HCT116 (cell line): Measurements from ENCODE around the gene RTF1. TPM values are rescaled to one million over a fixed set of nuclear protein-coding genes. Genes with fewer than 3 reads are reported as not detected.
A peak's percentile ranks its signal among the peaks of the same experiment; 100 is the strongest.

Experiments used
- ATAC-seq: fragments of 200-7000 bp; cut with Tn5 transposase; 2 replicates; pipeline ENCODE4 v1.9.1; 2020; ENCODE audit warnings: mild to moderate bottlenecking, moderate library complexity
- BruUV-seq: library from RNA; stranded (reverse); fragments of 400-500 nt; replicated peaks from 2 replicates; lab custom pipeline; 2021; lab: Mats Ljungman, UMichigan
- CTCF ChIA-PET: fragments of 300-600 bp; sonication (Branson Sonifier 250); formaldehyde crosslinking; loops from one replicate; lab custom pipeline; 2021; ENCODE audit warnings: antibody characterized with exemption; lab: Charles Lee
- POLR2A ChIA-PET: fragments of 300-600, 350-600 bp; sonication (Branson Sonifier 250); formaldehyde crosslinking; loops from one replicate; lab custom pipeline; 2021; ENCODE audit warnings: antibody characterized with exemption; lab: Charles Lee
- RAD21 ChIA-PET, 2 experiments: fragments of 300-600 bp; sonication (Branson Sonifier 250); formaldehyde crosslinking; loops; one replicate each; lab custom pipeline; 2023; ENCODE audit warnings: low total read pairs in 2 of 2; ENCODE audit not compliant: uncharacterized antibody in 2 of 2, unreplicated experiment in 2 of 2, low non-redundant PET in 1 of 2; lab: Charles Lee
- DNase-seq: peaks from one replicate; pipeline ENCODE4 v3.0.0-alpha.2; 2010; ENCODE audit warnings: low read depth, low spot score
- H2AFZ ChIP-seq: fragments of 200-600 bp; shearing (Covaris generic), sonication (generic); 2 replicates; pipeline ENCODE4 v1.6.1; 2017; ENCODE audit warnings: low read depth, mixed run types, mixed read lengths, antibody characterized with exemption, low read length; ENCODE audit not compliant: poor library complexity, severe bottlenecking
- H3K27ac ChIP-seq: 2 replicates; pipeline ENCODE4 v1.5.1; 2012; ENCODE audit warnings: low read depth, low read length
- H3K27me3 ChIP-seq: fragments of 200-600 bp; sonication (generic); 2 replicates; pipeline ENCODE4 v1.6.1; 2016; ENCODE audit warnings: mixed run types, low read length, mixed read lengths; ENCODE audit not compliant: insufficient read depth
- H3K36me3 ChIP-seq, 2 experiments: fragments of 200-500 bp in 1 of 2; fragments of 200-600 bp in 1 of 2; sonication (Bioruptor generic) in 1 of 2; sonication (generic) in 1 of 2; 2 replicates each; pipeline versions ENCODE4 v1.5.1 to v1.6.1; 2014 to 2016; ENCODE audit warnings: low read length in 2 of 2, inconsistent platforms in 1 of 2, mixed read lengths in 1 of 2, mixed run types in 1 of 2; ENCODE audit not compliant: insufficient read depth in 2 of 2, control insufficient read depth in 1 of 2
- H3K4me1 ChIP-seq, 2 experiments: fragments of 200-600 bp in 1 of 2; sonication (generic) in 1 of 2; 2 replicates each; pipeline versions ENCODE4 v1.5.1 to v1.6.1; 2012 to 2017; ENCODE audit warnings: low read length in 2 of 2, inconsistent platforms in 1 of 2, mild to moderate bottlenecking in 1 of 2, mixed read lengths in 1 of 2, mixed run types in 1 of 2, moderate library complexity in 1 of 2; ENCODE audit not compliant: insufficient read depth in 2 of 2, control insufficient read depth in 1 of 2
- H3K4me2 ChIP-seq: fragments of 200-600 bp; sonication (generic); 2 replicates; pipeline ENCODE4 v1.6.1; 2017; ENCODE audit warnings: mixed run types, low read length, mixed read lengths
- H3K4me3 ChIP-seq, 2 experiments: fragments of 200-600 bp in 1 of 2; sonication (generic) in 1 of 2; replicated peaks in 1 of 2; 2 replicates each; pipeline ENCODE4 v1.5.1; 2011 to 2016; ENCODE audit warnings: low read length in 2 of 2, control low read depth in 1 of 2, low read depth in 1 of 2, mild to moderate bottlenecking in 1 of 2, mixed read lengths in 1 of 2, mixed run types in 1 of 2
- H3K79me2 ChIP-seq: fragments of 200-600 bp; sonication (generic); 2 replicates; pipeline ENCODE4 v1.6.1; 2017; ENCODE audit warnings: mild to moderate bottlenecking, mixed run types, low read length, moderate library complexity, mixed read lengths; ENCODE audit not compliant: insufficient read depth
- H3K9ac ChIP-seq: fragments of 200-600 bp; sonication (generic); 2 replicates; pipeline ENCODE4 v1.6.1; 2016; ENCODE audit warnings: low read length, mixed read lengths
- H3K9me2 ChIP-seq: fragments of 200-600 bp; sonication (generic), shearing (Covaris generic); 2 replicates; pipeline ENCODE4 v1.6.1; 2017; ENCODE audit warnings: mixed run types, mild to moderate bottlenecking, moderate library complexity; ENCODE audit not compliant: insufficient read depth
- H3K9me3 ChIP-seq, 2 experiments: fragments of 200-500 bp in 1 of 2; fragments of 200-600 bp in 1 of 2; sonication (Bioruptor generic) in 1 of 2; sonication (generic) in 1 of 2; 2 replicates each; pipeline ENCODE4 v1.6.1; 2014 to 2017; ENCODE audit warnings: low read length in 2 of 2, mixed read lengths in 2 of 2, inconsistent platforms in 1 of 2, low read depth in 1 of 2, mild to moderate bottlenecking in 1 of 2, mixed run types in 1 of 2, moderate library complexity in 1 of 2; ENCODE audit not compliant: control insufficient read depth in 1 of 2, insufficient read depth in 1 of 2
- H4K20me1 ChIP-seq: fragments of 200-600 bp; sonication (generic), shearing (Covaris generic); 2 replicates; pipeline ENCODE4 v1.6.1; 2017; ENCODE audit warnings: mixed run types, mild to moderate bottlenecking, moderate library complexity; ENCODE audit not compliant: insufficient read depth
- CEBPB ChIP-seq: IDR thresholded peaks from 2 replicates; pipeline ENCODE4 v1.6.1; 2012; ENCODE audit warnings: low read depth
- EGR1 ChIP-seq: IDR thresholded peaks from 2 replicates; pipeline ENCODE4 v1.6.1; 2012; ENCODE audit warnings: low read depth
- ELF1 ChIP-seq: IDR thresholded peaks from 2 replicates; pipeline ENCODE4 v1.6.1; 2012; ENCODE audit warnings: low read depth, borderline replicate concordance
- EZH2 ChIP-seq: fragments of 200-600 bp; sonication (generic); IDR thresholded peaks from 2 replicates; pipeline ENCODE4 v1.6.1; 2017; ENCODE audit warnings: antibody characterized with exemption, mixed run types
- EZH2phosphoT487 ChIP-seq: fragments of 200-600 bp; IDR thresholded peaks from 2 replicates; pipeline ENCODE4 v1.6.1; 2018; ENCODE audit warnings: antibody characterized with exemption, borderline replicate concordance
- JUND ChIP-seq: IDR thresholded peaks from 2 replicates; pipeline ENCODE4 v1.6.1; 2012
- POLR2A ChIP-seq: IDR thresholded peaks from 2 replicates; pipeline ENCODE4 v1.7.0; 2011; ENCODE audit warnings: borderline replicate concordance; ENCODE audit not compliant: insufficient read depth, insufficient read length; ENCODE audit errors: extremely low read depth
- POLR2AphosphoS5 ChIP-seq: IDR thresholded peaks from 2 replicates; pipeline ENCODE4 v1.6.1; 2011; ENCODE audit warnings: mild to moderate bottlenecking, low read depth, low read length, moderate library complexity
- RAD21 ChIP-seq: IDR thresholded peaks from 2 replicates; pipeline ENCODE4 v1.6.1; 2012; ENCODE audit warnings: low read depth, mild to moderate bottlenecking
- SIN3A ChIP-seq: IDR thresholded peaks from 2 replicates; pipeline ENCODE4 v1.6.1; 2012; ENCODE audit warnings: low read depth
- SP1 ChIP-seq: IDR thresholded peaks from 2 replicates; pipeline ENCODE4 v1.6.1; 2012; ENCODE audit warnings: low read depth
- TCF7L2 ChIP-seq: IDR thresholded peaks from 2 replicates; pipeline ENCODE4 v1.7.0; 2011; ENCODE audit warnings: borderline replicate concordance, inconsistent platforms; ENCODE audit not compliant: insufficient read depth, insufficient read length; ENCODE audit errors: extremely low read depth
- YY1 ChIP-seq: IDR thresholded peaks from 2 replicates; pipeline ENCODE4 v1.6.1; 2011; ENCODE audit warnings: low read length, low read depth, moderate library complexity, mild to moderate bottlenecking; ENCODE audit not compliant: insufficient replicate concordance; ENCODE audit errors: extremely low read depth
- ZFX ChIP-seq: fragments of 450-650 bp; IDR thresholded peaks from 2 replicates; pipeline ENCODE4 v1.6.1; 2017
- ZNF274 ChIP-seq: fragments of 200-500 bp; sonication (Bioruptor generic); IDR thresholded peaks from 2 replicates; pipeline ENCODE4 v1.6.1; 2014; ENCODE audit warnings: mild to moderate bottlenecking, low read depth, low read length, inconsistent platforms
- intact Hi-C: fragments of 100-400 bp; cut with micrococcal nuclease; formaldehyde crosslinking; loops from 2 replicates; pipeline ENCODE4 v1.10.0; 2022
- total RNA-seq: library from RNA; stranded (reverse); gene quantifications from one replicate; pipeline ENCODE4 v1.2.1, GENCODE V29; 2021; ENCODE audit not compliant: unreplicated experiment
- TF ChIP-seq, protein P1 (sequence below): IDR thresholded peaks from 2 replicates; pipeline ENCODE4 v1.6.1; 2012
- TF ChIP-seq, protein P2 (sequence below): IDR thresholded peaks from 2 replicates; pipeline ENCODE4 v1.6.1; 2012

The RTF1 gene
- total RNA-seq, 1 experiment from 2014 or later: 27.5 TPM

DNA sequence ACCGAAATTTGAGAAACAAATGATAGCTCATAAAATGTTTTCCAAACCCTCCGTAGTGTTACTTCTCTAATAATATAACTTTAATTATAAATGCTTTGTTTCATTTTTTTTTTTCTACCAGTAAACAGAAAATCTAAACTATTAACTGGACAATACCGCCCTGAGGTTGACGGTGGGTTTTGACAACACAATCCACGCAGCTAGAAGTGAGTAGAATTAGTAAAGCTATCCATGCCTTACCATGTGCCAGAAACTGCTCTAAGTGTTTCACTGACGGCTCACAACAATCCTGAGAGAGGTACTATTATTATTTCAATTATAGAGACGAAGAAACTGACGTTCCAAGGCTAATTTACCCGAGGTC is 15.0 kb upstream of the RTF1 start:
- Histone ChIP-seq H3K4me1 (peaks cover 7 to 17% of the 10 kb centered on the region in 2 experiments; a peak in 3 of 4 replicates), H3K79me2 (peaks cover 8% of the 10 kb centered on the region; the same call in 1 of the 2 replicates), H2AFZ (peak overlapping the region; percentile 31), H3K4me2 (peak overlapping the region; percentile 89), H3K27ac (peak overlapping the region; percentile 60), H3K9ac (peak overlapping the region; percentile 88), H3K27me3 (no peaks in the 10 kb centered on the region), H3K36me3 (no peaks in the 10 kb centered on the region), H3K9me2 (no peaks in the 10 kb centered on the region), H3K9me3 (no peaks in the 10 kb centered on the region), H4K20me1 (no peaks in the 10 kb centered on the region), H3K4me3 (peak overlapping the region; percentile 89 to 93)
- BruUV-seq: TSS peak; percentile 96
- ChIA-PET RAD21 (no interaction called here), CTCF (no interaction called here), POLR2A (interaction anchor here (1.5 kb wide), 1 partner anchor 11 kb away, joined by 4 read pairs; no protein-coding TSS in a partner anchor)
- intact Hi-C loops: no loop called here
- no peak for TF ChIP-seq SIN3A
- TF ChIP-seq EGR1: 0 out of 2 replicates have a peak, but pooled peaks have one; percentile 10
- DNase-seq (no peak), ATAC-seq (peak; percentile 30)

DNA sequence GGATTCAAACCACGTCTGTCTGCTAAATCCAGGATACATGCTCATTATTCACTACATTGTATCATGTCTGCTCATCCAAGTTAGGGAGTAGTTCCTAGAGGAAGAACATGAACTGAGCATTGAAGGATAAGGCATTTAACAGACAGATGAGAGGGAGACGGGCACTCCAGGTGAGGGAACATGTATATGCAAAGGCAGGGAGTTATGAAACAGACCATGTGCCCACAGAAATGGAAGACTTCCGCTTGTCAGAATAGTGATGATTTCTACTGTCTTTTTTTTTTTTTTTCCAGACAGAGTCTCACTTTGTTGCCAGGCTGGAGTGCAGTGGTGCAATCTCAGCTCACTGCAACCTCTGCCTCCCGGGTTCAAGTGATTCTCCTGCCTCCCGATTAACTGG is 9.6 kb upstream of the RTF1 start:
- intact Hi-C loops: no loop called here
- POLR2A ChIA-PET: no interaction called here
- H3K9me2 ChIP-seq: no peaks in the 10 kb centered on the region
- ATAC-seq: no peak
- no TSS peak for BruUV-seq
- RAD21 ChIA-PET: no interaction called here
- H3K4me3 ChIP-seq: no peak overlapping the region
- H3K9ac ChIP-seq: no peak overlapping the region
- no peaks in the 10 kb centered on the region for H3K27me3 ChIP-seq
- CTCF ChIA-PET: no interaction called here
- no peaks in the 10 kb centered on the region for H3K9me3 ChIP-seq
- TF ChIP-seq ZNF274 (no peak), JUND (no peak), EGR1 (no peak), EZH2 (no peak), SP1 (no peak), CEBPB (no peak), TCF7L2 (no peak), POLR2A (no peak), ZFX (no peak), EZH2phosphoT487 (no peak), RAD21 (no peak), ELF1 (no peak), YY1 (no peak), POLR2AphosphoS5 (no peak)
- TF ChIP-seq, protein P1, sequence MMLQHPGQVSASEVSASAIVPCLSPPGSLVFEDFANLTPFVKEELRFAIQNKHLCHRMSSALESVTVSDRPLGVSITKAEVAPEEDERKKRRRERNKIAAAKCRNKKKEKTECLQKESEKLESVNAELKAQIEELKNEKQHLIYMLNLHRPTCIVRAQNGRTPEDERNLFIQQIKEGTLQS: no peak
- TF ChIP-seq, protein P2, sequence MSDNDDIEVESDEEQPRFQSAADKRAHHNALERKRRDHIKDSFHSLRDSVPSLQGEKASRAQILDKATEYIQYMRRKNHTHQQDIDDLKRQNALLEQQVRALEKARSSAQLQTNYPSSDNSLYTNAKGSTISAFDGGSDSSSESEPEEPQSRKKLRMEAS: no peak
- TF ChIP-seq, all 23 proteins: peak for 0
- H3K4me1 ChIP-seq: peaks cover 5 to 11% of the 10 kb centered on the region in 2 experiments; a peak in 3 of 4 replicates
- no peak for DNase-seq
- peaks cover 8% of the 10 kb centered on the region; the same call in 1 of the 2 replicates for H3K79me2 ChIP-seq
- H4K20me1 ChIP-seq: no peaks in the 10 kb centered on the region
- no peak overlapping the region for H3K4me2 ChIP-seq
- no peak overlapping the region for H3K27ac ChIP-seq
- H3K36me3 ChIP-seq: no peaks in the 10 kb centered on the region
- H2AFZ ChIP-seq: no peak overlapping the region
